Thyroid gland (tissue), 4 donors: ENCODE data around the gene ADGRF3.

Experiments used
- POLR2A ChIP-seq, 2 donors: fragments of 450-650 bp; IDR thresholded peaks; one replicate each; pipeline ENCODE4 v1.6.1; 2017; ENCODE audit warnings: antibody characterized with exemption in 2 of 2, mild to moderate bottlenecking in 2 of 2, moderate library complexity in 1 of 2
- TF ChIP-seq, protein P1 (sequence below), 6 experiments: fragments of 200-600 bp in 3 of 6; fragments of 450-650 bp in 3 of 6; sonication (generic) in 3 of 6; IDR thresholded peaks; one replicate each; pipeline ENCODE4 v1.5.1; 2016 to 2019; ENCODE audit warnings: antibody characterized with exemption in 6 of 6, mild to moderate bottlenecking in 2 of 6, inconsistent platforms in 1 of 6, moderate library complexity in 1 of 6

DNA sequence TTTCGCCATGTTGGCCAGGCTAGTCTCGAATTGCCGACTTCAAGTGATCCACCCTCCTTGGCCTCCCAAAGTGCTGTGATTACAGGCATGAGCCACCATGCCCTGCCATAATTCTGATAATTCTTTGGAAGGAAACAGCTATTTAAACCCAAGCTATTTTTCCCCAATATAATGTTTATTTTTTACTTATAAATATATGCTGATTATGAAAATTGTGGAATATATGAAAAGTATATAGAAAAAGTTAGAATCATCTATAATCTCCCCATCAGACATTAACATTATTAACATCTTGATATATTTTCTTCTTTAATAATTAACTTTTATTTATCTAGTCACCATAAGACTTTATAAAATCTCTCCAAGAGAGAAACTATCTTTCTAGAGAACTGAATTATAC is 60.7 kb downstream of the ADGRF3 start:
- TF ChIP-seq, protein P1, sequence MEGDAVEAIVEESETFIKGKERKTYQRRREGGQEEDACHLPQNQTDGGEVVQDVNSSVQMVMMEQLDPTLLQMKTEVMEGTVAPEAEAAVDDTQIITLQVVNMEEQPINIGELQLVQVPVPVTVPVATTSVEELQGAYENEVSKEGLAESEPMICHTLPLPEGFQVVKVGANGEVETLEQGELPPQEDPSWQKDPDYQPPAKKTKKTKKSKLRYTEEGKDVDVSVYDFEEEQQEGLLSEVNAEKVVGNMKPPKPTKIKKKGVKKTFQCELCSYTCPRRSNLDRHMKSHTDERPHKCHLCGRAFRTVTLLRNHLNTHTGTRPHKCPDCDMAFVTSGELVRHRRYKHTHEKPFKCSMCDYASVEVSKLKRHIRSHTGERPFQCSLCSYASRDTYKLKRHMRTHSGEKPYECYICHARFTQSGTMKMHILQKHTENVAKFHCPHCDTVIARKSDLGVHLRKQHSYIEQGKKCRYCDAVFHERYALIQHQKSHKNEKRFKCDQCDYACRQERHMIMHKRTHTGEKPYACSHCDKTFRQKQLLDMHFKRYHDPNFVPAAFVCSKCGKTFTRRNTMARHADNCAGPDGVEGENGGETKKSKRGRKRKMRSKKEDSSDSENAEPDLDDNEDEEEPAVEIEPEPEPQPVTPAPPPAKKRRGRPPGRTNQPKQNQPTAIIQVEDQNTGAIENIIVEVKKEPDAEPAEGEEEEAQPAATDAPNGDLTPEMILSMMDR (IDR thresholded peaks at IDR 0.05): no peak
- no peak for TF ChIP-seq POLR2A (IDR thresholded peaks at IDR 0.05)
